ENCODE results near the gene SEPTIN6. TPM values are rescaled to one million over a fixed set of nuclear protein-coding genes. Genes with fewer than 3 reads are reported as not detected.

The SEPTIN6 gene
- total and polyA plus RNA-seq, 2 of the 8 experiments (the other 6 are each of a cell fraction or from before 2014, with no cell fraction given): 31.0 to 42.6 TPM

GRCh38 chrX:119685225-119686066 is 7.5 kb downstream of the SEPTIN6 start:
- Histone ChIP-seq H2AFZ (ENCODE audit: low read length) (no peak overlapping the region), H3K18ac (ENCODE audit: extremely low read depth, low read length) (no peak overlapping the region), H3K4me1 (replicated peaks in 1 of 4; ENCODE audit: control insufficient read depth in 3 of 4, insufficient read depth in 4 of 4, low read length in 3 of 4) (peaks cover 0 to 4% (median 2%) of the 10 kb centered on the region in 4 experiments; a peak in 2 of 7 replicates), H3K27me3 (replicated peaks in 1 of 4; ENCODE audit: control insufficient read depth in 3 of 4, extremely low read depth in 1 of 4, insufficient read depth in 3 of 4, low read length in 3 of 4) (no peaks in the 10 kb centered on the region), H3K79me2 (ENCODE audit: control insufficient read depth in 1 of 2, insufficient read depth in 2 of 2, low read length in 2 of 2) (peaks cover 0 to 29% of the 10 kb centered on the region in 2 experiments; a peak in 2 of 4 replicates), H2BK20ac (ENCODE audit: low read length) (no peak overlapping the region), H3K79me1 (ENCODE audit: low read depth, low read length) (no peaks in the 10 kb centered on the region; the same call in 1 of the 2 replicates), H3K36me3 (ENCODE audit: control insufficient read depth in 2 of 4, insufficient read depth in 4 of 4, low read length in 3 of 4) (no peaks in the 10 kb centered on the region), H3K14ac (ENCODE audit: insufficient read length) (no peak overlapping the region), H4K5ac (ENCODE audit: insufficient read length, low read depth, low read length) (no peak overlapping the region), H2BK120ac (replicated peaks; ENCODE audit: low read depth, low read length) (no peak overlapping the region), H4K8ac (ENCODE audit: extremely low read depth, insufficient read depth, low read length) (no peak overlapping the region), H3K27ac (ENCODE audit: low read depth, low read length) (no peak overlapping the region), H2BK15ac (ENCODE audit: low read length) (no peak overlapping the region), H3K9me3 (ENCODE audit: insufficient read depth in 2 of 2, low read depth in 1 of 2, low read length in 1 of 2) (no peaks in the 10 kb centered on the region), H2AK5ac (ENCODE audit: low read depth, low read length) (no peak overlapping the region), H2BK12ac (ENCODE audit: low read depth, low read length) (no peak overlapping the region), H4K91ac (replicated peaks; ENCODE audit: insufficient read length, low read length) (no peak overlapping the region), H4K20me1 (replicated peaks in 1 of 2; ENCODE audit: control insufficient read depth in 1 of 2, insufficient read depth in 2 of 2, low read length in 2 of 2) (no peaks in the 10 kb centered on the region), H3K56ac (replicated peaks; ENCODE audit: insufficient read length, low read depth, low read length) (no peak overlapping the region), H3K23me2 (ENCODE audit: low read depth, low read length) (no peaks in the 10 kb centered on the region), H3K4me2 (ENCODE audit: insufficient read depth in 1 of 2, low read depth in 2 of 2, low read length in 2 of 2) (no peak overlapping the region), H3K23ac (ENCODE audit: insufficient read length) (no peak overlapping the region), H3K4me3 (ENCODE audit: extremely low read depth in 1 of 4, insufficient read depth in 2 of 4, low read depth in 3 of 4, low read length in 4 of 4) (no peak overlapping the region), H3K4ac (replicated peaks; ENCODE audit: insufficient read length, low read depth, low read length) (no peak overlapping the region), H2BK5ac (ENCODE audit: low read depth, low read length) (no peak overlapping the region), H3K9ac (replicated peaks in 1 of 4; ENCODE audit: extremely low read depth in 1 of 4, low read depth in 3 of 4, low read length in 3 of 4) (no peak overlapping the region)
- ChIA-PET CTCF (ENCODE audit: partially characterized antibody) (interaction anchor here (1.1 to 1.3 kb wide), 3 partner anchors 8 to 12 kb away, joined by 3 to 5 read pairs (median 4); no protein-coding TSS in a partner anchor), POLR2A (ENCODE audit: partially characterized antibody) (interaction anchor here (0.9 to 2.2 kb wide), 2 partner anchors 8 to 10 kb away, joined by 4 read pairs; no protein-coding TSS in a partner anchor)
- FAIRE-seq (no peak), DNase-seq (ENCODE audit: low read depth in 1 of 2, low spot score in 2 of 2) (no peak)
- 80% methylated on average over 15 of the region's 15 CpGs; no CpG with 5 or more reads in 1 of the 2 experiments for WGBS, 2 experiments (ENCODE audit: extremely low coverage in 1 of 2, insufficient coverage in 1 of 2, insufficient read length in 1 of 2, insufficient replicate concordance in 2 of 2, low coverage in 1 of 2, low lambda C conversion rate in 2 of 2, missing lambda C conversion rate in 1 of 2)
- TF ChIP-seq RFX5 (IDR thresholded peaks at IDR 0.05; ENCODE audit: borderline replicate concordance, low read depth, low read length): no peak
- no peak for TF ChIP-seq CHD1 (IDR thresholded peaks at IDR 0.05; ENCODE audit: low read depth, low read length)
- TF ChIP-seq MAFK (IDR thresholded peaks at IDR 0.05; ENCODE audit: low read depth, low read length): no peak
- no peak for TF ChIP-seq NANOG (IDR thresholded peaks at IDR 0.05; ENCODE audit: insufficient read depth, low read depth, low read length, poor library complexity, severe bottlenecking)
- TF ChIP-seq MAX (IDR thresholded peaks at IDR 0.05): no peak
- TF ChIP-seq SUZ12 (IDR thresholded peaks at IDR 0.05; ENCODE audit: low read length): no peak
- no peak for TF ChIP-seq TAF7 (optimal IDR thresholded peaks at IDR 0.05; ENCODE audit: borderline replicate concordance, low read depth, low read length)
- TF ChIP-seq CBX5 (IDR thresholded peaks at IDR 0.05; ENCODE audit: low read depth, low read length): no peak
- no peak for TF ChIP-seq YY1 (IDR thresholded peaks at IDR 0.05; ENCODE audit: low read depth, low read length)
- TF ChIP-seq JUND (IDR thresholded peaks at IDR 0.05; ENCODE audit: low read length): no peak
- no peak for TF ChIP-seq ASH2L (IDR thresholded peaks at IDR 0.05; ENCODE audit: low read length)
- TF ChIP-seq RAD21 (IDR thresholded peaks at IDR 0.05 in 1 of 2, conservative IDR thresholded peaks at IDR 0.05 in 1 of 2; ENCODE audit: low read depth in 2 of 2, low read length in 2 of 2): no peak
